HG03575 (cell line): ENCODE data around the gene GCG.

ENCODE experiments used
- ATAC-seq: cut with Tn5 transposase; IDR thresholded peaks from one replicate; pipeline ENCODE4 v1.9.1; 2021; ENCODE audit not compliant: unreplicated experiment, insufficient number of reproducible peaks, low FRiP score; ENCODE audit errors: extremely low read depth

GCG gene

DNA sequence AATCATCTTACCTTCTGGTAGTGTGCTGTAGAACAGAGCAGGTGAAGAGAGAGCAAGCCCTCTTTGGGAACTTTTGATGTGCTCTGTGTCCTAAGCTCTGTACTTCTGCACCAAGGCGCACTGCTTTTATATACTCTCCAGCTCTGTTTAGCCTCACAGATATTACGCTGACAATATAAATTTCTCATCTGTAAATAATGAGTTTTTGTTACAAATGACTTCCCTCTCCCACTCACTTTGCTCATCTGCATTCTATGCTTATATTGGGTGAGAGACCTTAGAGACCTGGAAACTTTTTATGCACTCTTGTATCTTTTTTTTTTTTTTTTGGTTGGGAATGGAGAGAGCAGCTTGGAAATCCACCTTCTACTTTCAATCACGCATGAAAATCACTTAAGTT, at the start of gene GCG:
TSS of gene GCG (minus strand) at position 101 of the 400 bp plus-strand sequence. CDS start 3,069 bp downstream, outside the sequence.
- no peak for ATAC-seq

DNA sequence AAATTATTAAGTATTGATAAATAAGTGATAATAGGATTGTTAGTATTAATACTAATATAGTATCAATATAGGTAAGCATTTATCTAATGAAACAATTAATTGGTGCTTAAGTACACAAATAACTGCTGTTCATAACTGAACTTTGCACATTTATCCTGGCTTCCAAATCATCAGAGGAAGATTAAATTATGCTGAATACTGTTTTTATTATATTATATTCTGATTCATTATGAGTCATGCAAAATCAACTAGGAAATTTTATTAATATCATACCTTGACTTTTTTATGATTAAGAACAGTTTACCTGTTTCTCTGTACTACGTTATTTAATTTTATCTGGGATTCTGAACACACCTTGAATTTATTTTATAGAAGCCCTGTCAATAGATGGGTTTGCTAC, 48.6 kb upstream of the GCG start:
- ATAC-seq: no peak

GRCh38 chr2:162199913-162200312, 47.9 kb upstream of the GCG start:
- no peak for ATAC-seq

GRCh38 chr2:162198239-162198638, 46.2 kb upstream of the GCG start:
- ATAC-seq: no peak

DNA sequence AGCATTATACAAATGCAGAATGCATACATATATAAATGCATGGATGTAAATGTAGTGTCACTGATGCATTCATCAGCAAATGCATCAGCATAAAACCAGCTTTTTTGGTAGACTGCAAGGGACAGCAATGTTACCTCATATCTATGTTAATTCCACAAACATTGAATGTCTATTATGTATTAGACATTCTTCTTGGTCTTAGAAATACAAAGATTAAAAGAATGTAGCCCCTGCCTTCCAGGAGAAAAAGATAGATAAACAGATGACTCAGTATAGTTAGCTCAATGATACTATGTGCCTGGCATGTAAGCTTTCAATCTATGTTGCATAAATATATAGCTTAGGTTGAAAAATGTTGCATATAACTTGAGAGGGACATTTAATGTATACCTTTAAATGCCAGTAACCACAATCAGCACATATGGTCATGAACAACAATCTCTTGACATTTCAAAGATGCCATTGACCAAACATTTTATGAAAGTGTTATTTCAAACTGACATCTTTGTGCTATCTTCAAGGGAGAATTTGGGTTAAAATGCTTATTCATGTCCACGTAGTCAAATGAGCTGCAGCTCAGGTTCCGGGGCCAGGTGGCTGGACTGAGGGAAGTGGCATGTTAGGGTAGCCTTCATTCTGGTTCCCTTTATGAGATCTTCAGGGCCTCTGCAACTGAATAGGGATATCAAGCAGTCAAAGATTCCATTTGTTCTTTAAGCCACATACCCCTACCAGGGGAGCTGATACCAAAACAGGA, 45.2 kb upstream of the GCG start:
- ATAC-seq: no peak

GRCh38 chr2:162196638-162197037, 44.6 kb upstream of the GCG start:
- ATAC-seq: no peak

DNA sequence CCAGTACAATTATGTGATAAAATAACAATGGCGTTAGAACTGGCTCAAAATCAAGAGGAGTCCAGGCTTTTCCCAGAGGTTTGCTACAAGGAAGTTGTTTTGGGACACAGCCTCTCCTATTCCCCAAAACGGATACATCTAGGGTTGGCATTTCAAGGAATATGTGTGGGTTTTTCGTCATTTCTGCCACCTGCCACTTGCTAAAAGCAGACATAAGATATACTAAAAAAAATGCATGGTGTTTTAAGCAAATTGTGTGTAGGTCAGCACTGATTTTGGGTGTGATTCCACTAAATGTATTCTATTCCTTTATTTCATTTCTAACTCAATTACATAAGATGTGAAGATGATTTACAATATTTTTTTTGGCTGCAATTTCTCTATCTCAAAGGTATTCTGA, 36.4 kb upstream of the GCG start:
- ATAC-seq: no peak

GRCh38 chr2:162185541-162186232, 33.6 kb upstream of the GCG start:
- ATAC-seq: no peak

DNA sequence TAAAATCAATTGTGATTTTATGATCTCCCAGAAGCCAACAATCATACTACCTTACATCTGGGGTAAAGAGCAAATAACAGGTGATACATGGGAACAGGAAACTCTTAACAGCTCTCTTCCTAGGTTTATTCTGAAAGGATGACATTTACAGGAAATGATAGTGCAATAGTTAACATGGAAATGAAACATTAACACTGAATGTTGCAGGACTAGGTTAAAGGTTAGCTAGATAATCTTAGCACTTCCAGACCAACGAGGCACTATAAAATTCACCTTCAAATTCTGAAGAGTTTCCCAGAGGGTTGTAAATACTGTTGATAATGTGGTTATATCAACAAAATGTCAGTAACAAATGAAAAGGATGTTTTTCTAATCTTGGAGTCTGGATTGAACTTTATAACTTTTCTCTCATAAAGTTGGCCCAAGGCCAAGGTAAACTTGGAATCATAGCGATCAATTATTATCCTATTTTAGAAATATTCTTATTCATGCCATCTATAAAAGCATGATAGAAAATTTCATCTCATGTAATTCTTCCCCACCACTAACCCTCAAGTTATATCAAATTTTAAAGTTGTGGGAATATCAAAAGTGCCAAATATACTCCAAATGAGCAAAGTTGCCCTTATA, 32.9 kb upstream of the GCG start:
- no peak for ATAC-seq

- ATAC-seq: no peak
Measured at GRCh38 chr2:162184359-162184758, 32.3 kb upstream of the GCG start.

GRCh38 chr2:162182395-162182794, 30.3 kb upstream of the GCG start:
- no peak for ATAC-seq

DNA sequence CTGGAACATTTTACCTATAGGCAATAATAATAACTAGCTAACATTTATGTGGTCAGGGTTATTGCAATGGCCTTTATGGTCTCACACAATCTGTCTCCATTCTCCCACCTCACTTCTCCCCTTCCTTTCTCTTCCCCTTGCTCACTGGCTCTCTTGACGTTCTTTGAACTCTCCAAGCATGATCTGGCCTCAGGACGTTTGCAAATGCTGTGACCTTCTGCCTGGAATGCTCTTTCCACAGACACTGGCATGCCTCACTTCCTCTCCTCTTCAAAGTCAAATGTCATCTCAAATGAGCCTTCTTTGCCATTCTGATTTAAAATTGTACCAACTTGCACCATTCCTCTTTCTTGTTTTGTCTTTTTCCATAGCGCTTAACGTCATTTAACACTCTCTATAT, 25.3 kb upstream of the GCG start:
- no peak for ATAC-seq

GRCh38 chr2:162175714-162176113, 23.7 kb upstream of the GCG start:
- ATAC-seq: no peak

GRCh38 chr2:162174746-162175145, 22.7 kb upstream of the GCG start:
- no peak for ATAC-seq

DNA sequence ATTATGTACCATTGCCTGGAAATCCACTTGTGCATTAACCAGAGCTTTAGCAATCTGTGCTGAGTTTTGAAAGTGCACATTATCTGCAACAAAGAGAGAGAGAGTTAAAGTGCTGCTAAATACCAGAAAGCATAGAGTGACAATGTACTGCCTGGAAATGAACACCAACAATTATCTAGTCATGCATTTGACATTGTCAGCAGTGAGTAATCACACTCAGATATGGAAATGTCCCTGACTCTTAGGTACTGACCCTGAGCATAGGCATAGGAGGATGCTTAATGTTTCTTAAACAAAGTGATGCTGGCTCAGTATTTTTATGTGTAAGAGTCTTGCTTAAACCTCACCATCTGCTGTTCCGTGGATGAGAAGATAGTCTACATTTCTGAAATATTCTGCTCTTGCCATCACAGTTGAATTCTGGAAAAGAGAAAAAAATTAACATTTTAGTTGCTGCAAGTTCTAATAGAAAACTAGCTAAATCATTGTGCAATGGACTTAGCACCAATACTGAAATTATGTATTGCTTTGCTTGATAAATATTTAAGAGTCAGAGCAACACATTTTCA, 20.8 kb upstream of the GCG start:
- ATAC-seq: no peak

DNA sequence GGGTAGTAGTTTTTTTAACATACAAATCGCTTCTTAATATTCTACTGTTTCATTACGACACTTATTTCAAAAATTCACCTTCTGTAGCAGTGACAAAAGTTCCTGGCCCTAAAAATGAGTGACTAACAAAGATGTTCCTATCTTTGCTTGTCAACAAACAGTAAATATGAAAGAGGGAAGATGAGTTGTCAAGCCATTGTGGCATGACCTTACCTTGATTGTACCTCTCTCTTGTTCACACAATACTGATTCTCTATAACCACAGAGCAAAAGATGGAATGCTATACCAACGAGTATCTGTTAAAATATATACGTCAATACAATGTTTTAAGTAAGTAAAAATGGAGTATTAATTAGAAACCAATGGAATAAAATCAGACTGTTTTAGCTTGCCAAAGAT, 14.7 kb upstream of the GCG start:
- no peak for ATAC-seq

DNA sequence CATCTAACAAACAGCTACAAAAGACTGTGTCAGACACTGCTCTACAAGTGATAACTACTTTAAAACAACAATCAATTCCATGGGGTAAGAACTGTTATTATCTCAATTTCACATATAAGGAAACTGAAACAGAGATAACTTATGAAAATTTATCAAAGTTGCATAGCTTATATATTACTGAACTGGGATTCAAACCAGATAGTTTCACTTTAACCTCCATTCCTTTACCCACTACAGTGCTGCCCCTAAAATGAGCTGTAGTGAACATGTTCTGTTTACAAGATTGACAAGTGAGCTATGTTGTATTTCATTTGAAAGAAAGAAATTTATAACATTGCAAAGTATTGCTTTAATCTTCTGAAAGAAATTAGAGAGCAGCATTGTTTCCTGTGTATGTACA, 14.1 kb upstream of the GCG start:
- no peak for ATAC-seq

- no peak for ATAC-seq
Measured at GRCh38 chr2:162164802-162165201, 12.8 kb upstream of the GCG start.

- ATAC-seq: no peak
Measured at GRCh38 chr2:162159446-162159845, 7.4 kb upstream of the GCG start.

GRCh38 chr2:162156149-162156548, 4.1 kb upstream of the GCG start:
- ATAC-seq: no peak
